HG03521 (cell line): ENCODE results near the gene UMOD.
"Not testable (repeated sequence)": the region's sequence is repeated elsewhere in the genome, so short reads cannot be mapped to it uniquely, and the experiment has no call there.

Experiments
- ATAC-seq: cut with Tn5 transposase; IDR thresholded peaks from one replicate; pipeline ENCODE4 v1.9.1; 2021; ENCODE audit warnings: mild to moderate bottlenecking, moderate library complexity; ENCODE audit not compliant: unreplicated experiment

UMOD gene

DNA sequence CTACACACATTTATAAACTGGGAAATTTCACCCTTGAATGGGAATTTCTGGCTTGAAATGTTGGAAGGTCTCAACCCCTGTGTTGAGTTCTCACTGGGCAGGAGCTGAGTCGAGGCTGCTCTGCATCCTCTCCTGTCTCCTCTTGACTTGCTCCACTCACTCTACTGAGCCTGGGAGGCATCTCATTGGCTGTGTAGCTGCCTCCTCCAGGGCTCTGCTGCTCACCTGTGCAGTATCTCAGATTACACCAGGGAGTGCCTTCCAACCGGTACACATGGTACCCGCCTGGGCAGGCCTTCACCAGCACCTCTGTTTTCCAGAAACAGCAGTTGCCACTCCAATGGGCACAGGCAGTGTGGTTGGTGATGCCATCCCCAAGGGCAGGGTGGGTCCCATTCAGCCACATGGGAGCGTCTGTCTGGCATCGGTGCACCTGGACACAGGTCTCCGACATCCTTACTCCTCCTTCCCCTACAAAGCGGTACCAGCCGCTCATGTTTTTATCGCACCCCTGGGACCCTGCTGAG, 28.9 kb downstream of the UMOD start:
- no peak for ATAC-seq

DNA sequence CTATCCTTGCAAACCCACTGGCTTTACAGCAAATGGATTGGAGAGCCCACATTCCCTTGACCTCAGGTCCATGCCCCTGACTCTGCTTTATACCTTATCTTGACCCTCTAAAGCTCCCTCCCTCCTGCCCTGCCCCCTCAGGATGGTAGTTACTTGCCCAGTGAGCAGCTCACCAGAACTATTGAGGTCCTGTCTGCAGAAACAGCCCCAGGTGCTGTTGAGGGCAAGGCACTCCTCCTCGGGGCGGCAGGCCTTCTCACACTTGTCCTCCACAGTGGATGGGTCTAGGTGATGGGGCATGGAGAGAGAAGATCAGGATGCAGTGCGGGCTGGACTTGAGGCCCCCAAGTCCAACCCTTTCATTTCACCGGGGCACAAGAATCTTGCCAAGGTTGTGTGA, 29.8 kb downstream of the UMOD start:
- ATAC-seq = no peak

DNA sequence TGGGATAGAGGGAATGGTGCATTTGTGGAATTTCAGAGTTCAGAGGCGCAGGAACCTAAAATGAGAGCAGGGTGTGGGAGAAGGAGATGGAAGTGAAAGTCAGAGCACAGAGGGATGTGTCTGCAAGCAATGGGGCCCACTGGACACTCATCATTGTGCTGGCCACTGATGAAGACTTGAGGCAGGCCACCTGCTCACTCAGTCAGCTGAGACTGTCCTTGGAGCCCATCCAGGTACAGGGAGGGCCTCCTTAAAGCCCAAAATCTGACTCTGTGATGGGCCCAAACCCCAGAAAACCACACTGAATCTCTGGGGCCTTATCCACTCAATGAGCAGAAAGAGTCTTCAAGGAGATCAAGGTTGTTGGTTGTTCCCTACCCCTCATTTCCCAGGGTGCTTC, 30.8 kb downstream of the UMOD start:
- no peak for ATAC-seq

DNA sequence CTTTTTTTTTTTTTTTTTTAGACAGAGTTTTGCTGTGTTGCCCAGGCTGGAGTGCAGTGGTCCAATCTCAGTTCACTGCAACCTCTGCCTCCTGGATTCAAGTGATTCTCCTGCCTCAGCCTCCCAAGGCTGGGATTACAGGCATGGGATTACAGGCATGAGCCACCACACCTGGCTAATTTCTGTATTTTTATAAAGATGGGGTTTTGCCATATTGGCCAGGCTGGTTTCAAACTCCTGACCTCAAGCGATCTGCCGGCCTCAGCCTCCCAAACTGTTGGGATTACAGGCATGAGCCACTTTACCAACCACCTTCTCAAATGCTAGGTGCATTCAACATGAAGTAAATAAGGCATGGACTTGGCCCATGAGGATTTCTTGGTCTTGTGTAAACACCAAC, 31.5 kb downstream of the UMOD start:
- ATAC-seq = not testable (repeated sequence)

DNA sequence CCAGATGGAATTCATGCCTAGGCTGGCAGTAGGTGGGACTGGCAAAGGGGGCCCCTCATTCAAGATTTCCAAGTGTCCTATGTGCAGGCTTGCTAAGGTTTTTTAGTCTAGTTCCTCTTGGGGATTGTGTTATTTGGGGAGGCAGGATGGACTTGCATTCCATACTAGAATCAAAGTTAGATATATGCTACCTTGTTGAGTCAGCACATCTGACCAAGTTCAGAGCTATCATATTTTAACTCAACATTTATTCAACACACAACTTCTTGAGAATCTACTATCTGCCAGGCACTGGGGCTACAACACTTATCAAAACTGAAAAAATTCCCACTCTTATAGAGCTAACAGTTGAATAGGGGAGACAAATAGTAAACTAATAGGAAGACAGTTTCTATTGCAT, 31.9 kb downstream of the UMOD start:
- ATAC-seq = no peak

DNA sequence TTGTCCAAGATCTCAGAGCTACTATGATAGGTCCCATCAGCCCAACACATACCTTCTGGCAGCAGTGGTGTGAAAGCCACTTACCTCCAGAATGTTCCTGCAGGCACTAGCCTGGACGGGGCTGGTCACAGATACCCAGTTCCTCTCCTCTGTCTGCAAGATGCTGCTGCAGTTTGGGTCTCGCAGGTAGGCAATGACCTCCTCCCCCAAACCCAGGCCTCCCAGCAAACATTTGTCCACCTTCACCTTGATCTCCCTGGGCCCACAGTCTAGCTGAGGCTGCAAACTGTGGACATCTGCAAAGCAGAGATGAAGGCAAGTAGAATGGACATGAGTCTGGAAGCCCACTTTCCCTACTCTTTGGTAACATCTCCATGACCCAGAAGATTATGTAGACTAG, 32.3 kb downstream of the UMOD start:
- no peak for ATAC-seq

DNA sequence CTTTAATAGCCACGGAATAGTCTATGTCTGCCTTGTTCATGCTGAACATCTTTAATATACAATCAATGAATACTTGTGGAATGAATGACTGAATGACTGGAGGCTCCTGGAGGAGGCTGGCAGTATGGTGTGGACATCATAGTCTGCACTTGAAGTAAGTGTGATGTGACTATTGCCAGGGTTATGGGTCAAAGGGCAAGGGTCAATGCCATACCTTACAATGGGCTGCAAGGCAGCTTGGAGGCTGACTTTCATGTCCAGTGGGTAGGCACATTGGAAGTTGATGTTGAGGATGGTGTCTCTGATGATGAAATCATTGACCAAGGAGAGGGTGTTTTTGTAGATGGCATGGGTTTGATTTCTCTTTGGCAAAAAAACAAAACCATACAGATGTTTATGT, 33.1 kb downstream of the UMOD start:
- ATAC-seq = no peak

DNA sequence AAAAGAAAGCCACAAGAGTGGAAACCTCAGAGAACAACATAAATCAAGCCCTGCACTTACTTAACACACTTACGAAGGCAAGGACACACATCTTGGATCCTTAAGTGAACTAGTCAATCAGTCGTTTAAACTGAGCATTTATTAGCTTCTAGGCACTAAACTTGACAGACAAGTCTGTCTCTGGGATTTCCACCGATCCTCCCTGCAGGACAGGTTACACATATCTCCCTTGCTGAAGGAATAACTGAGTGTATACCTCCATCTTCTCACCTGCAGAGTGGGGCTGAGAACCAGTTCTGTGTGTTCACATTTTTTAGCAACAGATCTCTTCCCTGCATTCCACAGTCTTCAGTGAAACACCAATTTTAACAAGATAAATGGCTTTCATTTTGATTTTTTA, 34.1 kb downstream of the UMOD start:
- ATAC-seq = no peak

DNA sequence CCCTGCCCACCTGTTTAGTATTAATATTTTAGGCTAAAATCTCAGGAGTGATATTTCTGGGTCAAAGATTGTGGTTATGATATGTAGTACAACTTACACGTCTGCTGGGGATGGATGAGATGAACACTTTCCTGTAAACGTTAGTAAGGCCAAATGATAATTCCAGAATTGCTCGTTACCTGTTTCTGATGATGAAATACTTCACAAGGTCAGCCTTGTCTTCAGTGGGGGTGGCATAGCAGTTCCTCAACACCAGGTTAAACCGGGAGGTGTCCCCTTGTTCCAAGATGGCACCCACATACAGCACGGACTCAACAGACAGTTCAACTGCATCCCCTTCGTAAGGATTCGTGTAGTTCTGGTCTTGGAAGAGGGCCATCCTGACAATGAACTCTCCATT, 34.5 kb downstream of the UMOD start:
- no peak for ATAC-seq

DNA sequence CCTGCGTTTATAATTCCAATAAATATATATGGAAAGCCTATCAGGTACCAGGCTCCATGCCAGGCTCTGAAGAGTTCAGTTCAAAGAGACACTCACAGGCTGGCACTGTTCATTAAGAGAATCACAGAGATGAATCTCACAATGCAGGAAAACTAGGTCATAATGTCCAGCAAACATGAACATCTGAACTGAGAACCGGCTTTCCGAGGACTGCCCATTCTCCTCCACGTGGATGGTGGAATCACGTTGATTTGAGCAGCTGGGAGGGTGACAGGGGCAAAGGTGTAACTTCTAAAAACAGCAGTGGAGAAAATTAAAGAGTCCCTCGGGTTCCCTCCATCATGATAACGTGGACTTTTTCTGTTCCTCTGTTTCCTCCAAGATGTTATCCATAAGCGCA, 35.4 kb downstream of the UMOD start:
- ATAC-seq = no peak

DNA sequence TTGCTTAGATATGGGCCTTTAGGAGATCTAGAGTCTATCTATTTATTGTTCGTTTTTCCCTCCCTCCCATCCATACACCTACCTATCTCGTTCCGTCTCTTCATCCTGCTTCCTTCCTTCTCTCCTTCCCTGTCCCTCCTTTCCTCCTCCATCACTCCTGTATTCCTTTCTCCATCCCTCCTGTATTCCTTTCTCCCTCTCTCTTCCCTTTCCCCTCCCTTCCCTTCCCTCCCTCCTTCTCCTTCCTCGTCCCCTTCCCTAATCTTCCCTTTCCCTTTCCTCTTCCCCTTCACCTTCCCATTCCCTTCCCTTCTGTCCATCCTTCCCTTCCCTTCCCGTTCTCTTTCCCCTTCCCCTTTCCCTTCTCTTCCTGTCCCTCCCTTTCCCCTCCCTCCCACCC, 35.8 kb downstream of the UMOD start:
- ATAC-seq = no peak

DNA sequence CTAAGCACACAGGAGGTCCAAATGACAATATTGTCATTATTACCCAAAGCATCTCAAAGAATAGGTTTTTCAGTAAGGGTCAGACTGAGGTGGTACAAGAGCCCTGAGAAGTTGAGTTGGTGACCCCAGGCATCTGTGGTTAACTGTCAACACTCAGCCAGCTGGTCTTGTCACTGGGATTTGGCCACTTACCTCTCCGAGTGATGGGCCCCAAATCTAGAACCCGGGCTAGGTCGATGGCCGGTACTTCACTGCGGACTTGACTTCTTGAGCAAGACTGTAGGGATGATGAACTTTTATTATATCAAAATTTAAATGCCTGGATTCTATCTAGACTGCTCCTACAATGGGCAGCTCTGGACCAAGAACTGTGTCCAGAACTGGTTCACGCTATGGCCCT, 36.8 kb downstream of the UMOD start:
- ATAC-seq = no peak

DNA sequence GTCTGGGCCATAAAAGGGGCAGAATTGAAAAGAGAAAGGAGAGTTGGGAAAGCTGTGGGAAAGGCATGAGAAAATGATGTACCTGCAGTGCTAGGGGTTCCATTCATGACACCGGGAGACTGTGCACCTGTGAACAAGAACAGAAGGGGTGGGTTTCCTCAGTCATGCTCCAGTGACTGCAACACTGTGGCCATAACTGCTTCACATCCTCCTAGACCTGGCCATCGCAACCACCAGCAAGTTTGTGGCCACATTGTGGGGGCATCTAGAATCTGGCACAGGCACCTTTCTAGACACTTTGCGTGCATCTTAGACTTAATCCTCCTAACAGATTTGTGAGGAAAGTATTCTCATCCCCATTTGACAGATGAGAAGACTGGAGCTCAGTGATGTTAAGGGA, 37.9 kb downstream of the UMOD start:
- no peak for ATAC-seq

DNA sequence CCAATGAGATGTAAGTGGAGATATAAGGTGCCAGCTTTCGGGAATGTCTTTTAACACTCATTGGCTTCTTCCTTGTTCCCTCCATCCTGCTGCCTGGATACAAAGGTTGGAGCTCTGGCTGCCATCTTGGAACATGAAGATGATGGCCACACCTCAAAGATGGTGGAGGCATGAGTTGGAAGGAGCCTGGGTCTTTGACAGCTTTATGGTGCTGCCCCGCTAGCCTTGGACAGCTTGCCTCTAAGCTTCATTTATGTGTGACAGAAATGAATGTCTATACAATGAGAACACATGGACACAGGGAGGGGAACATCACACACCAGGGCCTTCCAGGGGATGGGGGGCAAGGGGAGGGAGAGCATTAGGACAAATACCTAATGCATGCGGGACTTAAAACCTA, 38.8 kb downstream of the UMOD start:
- ATAC-seq = no peak

DNA sequence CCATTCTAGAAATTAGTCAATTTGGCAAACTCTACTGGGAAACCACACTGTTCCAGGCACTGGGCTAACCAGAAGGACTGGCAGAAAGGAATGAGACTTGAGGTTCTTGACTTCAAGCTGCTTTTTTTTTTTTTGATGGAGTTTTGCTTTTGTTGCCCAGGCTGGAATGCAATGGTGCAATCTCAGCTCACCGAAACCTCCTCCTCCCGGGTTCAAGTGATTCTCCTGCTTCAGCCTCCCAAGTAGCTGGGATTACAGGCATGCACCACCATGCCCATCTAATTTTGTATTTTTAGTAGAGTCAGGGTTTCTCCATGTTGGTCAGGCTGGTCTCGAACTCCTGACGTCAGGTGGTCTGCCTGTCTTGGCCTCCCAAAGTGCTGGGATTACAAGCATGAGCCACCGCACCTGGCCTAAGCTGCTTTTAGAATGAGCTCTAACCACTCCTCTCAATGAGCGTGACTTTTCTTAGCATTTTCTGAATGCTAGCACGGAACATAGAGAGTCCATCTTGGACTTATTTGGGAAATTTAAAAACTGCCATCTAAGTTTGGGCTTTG, 39.9 kb downstream of the UMOD start:
- not testable (repeated sequence) for ATAC-seq

DNA sequence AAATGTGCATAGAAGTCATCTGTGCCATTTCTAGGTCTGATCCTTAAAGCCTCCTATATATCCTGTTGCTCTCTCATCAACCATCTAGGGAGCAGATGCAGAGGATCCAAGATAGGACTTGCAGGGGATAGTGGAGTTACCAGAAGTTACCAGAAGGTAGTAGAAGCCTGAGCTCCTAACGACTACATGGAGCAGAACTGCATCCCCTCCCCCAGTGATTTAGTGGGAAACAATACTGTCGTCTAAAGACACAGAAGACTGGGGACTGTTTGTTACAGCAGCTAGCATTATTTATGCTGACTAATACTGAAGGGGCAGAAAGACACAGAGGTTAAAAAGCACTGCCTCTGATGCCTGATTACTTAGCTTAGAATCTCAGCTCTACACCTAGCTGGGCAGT, 41.0 kb downstream of the UMOD start:
- ATAC-seq = no peak

DNA sequence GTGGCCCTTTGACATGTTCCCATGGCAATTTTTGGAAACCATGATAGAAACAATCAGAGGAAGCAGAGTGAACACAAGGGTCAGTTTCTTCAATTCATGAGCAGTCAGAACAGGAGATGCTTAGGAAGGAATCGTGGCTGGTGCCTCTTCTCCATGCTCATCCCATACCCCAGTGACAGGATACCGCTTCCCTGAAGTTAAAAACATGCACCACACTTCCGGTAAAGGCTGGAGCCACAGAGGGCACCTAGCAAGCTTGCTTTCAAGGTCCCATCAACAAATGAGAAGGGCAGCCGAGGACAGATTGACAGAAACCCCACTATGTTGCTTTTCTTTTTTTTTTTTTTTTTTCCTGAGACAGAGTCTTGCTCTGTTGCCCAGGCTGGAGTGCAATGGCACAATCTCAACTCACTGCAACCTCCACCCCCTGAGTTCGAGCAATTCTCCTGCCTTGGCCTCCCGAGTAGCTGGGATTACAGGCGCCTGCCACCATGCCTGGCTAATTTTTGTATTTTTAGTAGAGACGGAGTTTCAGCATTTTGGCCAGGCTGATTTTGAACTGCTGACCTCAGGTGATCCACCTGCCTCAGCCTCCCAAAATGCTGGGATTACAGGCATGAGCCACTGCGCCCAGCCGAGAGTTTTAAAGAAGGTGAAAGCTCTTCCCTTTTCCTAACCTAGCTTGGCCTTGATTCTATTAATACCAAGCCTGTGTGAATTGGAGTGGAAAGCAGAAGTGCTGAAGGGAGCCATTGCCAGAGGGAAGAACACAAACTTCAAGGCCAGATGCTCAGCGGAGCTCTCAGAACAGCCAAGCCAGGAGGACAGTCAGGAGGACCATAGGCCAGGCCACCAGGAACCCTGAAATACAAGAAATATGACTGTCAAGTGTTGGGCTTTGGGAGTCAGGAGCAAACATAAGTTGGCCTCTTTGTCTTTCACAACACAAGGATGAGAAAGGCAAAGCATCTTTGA, 41.8 kb downstream of the UMOD start:
- ATAC-seq = no peak

DNA sequence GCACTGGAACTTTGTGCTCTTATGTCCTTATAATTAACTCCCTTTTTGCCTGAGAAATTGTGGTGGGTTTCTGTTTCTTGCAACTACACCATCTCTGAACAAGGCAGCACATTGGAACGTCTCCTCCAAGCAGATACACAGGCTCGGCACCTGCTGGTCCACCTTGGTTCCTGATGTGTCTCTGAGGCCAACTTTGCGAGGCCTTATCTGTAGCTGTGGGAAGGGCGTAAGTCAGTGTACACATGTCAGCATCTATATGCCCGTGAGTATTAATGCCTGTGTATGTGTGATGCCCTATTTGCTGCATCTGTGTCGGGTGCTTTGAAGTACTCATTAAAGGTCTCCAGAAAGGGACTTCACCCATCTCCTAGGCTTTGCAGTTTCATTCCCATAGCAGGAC, 42.7 kb downstream of the UMOD start:
- no peak for ATAC-seq

DNA sequence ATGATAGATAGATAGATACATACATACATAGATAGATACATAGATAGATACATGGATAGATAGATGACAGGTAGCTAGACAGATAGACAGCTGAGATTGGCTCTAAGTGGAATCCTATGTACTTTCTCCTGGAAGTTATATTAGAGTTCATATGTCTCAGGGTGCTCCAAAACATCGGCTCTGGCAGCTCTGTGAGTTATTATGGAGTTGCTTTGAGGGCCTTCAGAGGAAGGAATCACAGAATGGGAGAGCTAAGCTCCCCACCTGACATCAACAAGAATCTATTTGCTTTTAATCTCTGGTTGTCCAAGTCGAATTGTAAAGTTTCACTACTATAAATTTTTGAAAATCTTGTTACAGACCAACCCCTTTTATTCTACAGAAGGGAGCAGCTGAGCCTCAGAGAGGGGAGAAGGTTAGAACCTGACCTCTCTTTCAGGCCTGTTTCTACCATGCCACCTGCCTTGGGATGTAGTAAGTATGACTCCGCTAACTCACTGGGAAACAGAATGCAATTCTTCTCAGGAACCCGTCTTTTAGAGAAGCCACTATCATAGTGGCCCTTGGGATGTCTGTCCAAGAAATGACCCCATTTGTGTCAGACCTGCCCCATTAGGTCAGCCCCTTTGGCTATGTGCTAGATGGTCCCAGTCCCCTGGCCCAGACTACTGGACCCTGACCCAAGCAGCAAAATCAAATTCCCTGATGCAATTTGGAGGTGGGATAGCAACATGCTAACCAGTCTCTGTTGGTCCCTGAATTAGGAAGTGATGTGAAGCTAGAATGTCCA, 43.5 kb downstream of the UMOD start:
- no peak for ATAC-seq

DNA sequence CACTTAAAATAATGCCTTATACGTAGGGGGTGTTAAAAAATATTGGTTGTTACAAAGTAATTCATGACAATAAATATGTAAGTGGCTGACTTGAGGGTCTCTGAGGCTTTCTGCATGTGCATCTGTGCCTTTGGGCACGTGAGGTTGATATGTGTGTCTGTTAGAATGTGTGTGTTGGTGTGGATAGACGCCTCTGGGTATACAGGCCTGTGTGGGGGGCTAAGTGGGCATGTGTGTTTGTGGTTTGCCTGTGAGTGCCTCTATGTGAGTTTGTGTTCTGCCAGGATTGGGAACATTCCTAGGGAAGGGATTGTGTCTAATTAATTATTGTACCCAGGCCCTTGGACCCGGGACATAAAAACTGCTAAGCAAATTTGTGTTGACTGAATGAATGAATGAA, 44.2 kb downstream of the UMOD start:
- no peak for ATAC-seq

DNA sequence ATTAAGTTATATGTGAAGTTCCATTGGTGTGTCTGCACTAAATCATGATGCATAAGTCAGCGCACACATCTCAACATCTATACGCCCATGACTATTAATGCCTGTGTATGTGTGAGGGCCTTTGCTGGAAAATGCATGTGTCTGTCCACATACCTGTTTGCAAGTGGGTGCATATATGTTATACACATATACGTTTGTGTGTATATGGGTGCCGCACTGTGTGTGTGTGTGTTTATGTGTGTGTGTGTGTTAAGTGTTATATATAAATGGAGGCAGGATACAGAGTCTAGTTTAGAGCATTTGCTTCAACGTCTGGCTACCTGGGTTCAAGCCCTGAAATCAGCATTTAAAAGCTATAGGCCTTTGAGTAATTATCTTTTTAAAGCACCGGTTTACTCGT, 44.7 kb downstream of the UMOD start:
- no peak for ATAC-seq

DNA sequence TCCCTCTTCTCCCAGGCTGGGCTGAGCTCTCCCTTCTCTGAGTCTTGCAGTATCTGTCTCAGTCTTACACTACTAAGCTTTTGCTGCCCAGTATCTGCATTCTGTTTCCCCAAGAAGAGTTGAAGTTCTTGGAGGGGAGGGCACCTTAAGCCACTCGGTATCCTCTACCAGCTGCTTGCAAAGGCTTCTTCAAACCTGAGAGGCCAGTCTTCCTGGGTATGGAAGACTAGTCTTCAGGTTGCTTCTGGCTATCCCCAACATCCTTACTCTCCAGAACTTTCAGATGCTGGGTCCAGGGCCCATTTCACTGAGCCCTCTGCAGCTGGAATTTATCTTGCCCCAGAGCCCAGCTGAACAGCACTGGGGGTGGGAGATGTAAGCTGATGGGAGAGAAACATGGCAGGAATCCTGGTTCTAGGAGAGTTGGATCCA, 45.3 kb downstream of the UMOD start:
- ATAC-seq = no peak
